ENCODE results near the gene SYF2.

SYF2 gene

GRCh38 chr1:25182629-25183028, 49.7 kb downstream of the SYF2 start:
- DNase-seq: no peak

DNA sequence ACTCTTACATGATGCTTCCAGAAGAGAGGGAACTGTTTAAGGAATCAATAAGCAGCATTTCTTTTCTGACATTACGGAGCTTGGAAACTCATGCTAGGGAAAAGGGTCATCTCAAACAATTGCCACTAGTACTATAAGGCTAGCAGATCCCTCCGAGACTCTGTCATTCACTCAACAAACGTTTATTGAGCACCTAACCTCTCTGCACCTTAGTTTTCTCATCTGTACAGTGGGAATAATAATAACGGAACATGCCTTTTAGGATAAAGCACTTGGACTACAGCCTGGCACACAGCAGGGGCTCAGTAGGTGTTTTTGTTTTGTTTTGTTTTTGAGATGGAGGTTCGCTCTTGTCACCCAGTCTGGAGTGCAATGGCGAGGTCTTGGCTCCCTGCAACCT, 51.3 kb downstream of the SYF2 start:
- DNase-seq: no peak

GRCh38 chr1:25178917-25179561, 53.3 kb downstream of the SYF2 start:
- DNase-seq: no peak

GRCh38 chr1:25174730-25175612, 57.3 kb downstream of the SYF2 start:
- no peak for DNase-seq

- no peak for DNase-seq
These were observed 58.0 kb downstream of the SYF2 start for GRCh38 chr1:25174363-25174729.

DNA sequence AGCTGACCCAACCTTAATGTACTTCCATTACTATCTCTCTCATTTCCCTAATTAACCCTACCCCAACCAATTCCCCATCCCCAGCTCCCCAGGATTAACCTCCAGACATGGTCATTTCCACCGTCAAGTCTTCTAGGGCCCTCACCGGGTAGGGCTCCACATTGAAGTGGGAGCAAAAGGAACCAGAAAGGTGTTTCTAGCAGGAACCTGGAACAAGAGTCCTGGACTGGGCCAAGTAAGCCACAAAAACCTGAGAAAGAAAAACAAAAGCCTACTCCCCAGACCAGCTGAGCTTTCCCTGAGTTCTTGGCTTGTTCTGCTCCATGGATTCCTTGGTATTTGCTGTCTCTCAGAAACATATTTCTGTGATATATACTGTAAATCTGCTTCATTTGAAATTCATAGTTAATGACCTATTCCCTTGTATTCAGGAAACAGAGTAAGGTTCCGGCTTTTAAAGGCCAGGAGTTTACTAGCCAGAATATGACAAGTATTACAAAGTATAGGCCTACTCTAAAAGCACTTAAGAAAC, 58.4 kb downstream of the SYF2 start:
- DNase-seq: no peak

Data from activated T-cell treated with anti-CD3 and anti-CD28 coated beads, Interleukin-2, amount 50 U/mL, for 48 hours (primary cell).